HTERT RPE-1 (cell line): ENCODE measurements around the gene KRT31.
"Not testable (repeated sequence)": the region's sequence is repeated elsewhere in the genome, so short reads cannot be mapped to it uniquely, and the experiment has no call there.

Source experiments
- in situ Hi-C: fragments of 300-500 bp; cut with MboI; formaldehyde crosslinking; loops from 4 replicates; pipeline ENCODE4 v1.14.3; 2020; ENCODE audit warnings: low sequenced_read_pairs

The KRT31 gene

GRCh38 chr17:41347869-41348760 lies 49.3 kb downstream of the KRT31 start:
- in situ Hi-C loops: no loop called here

DNA sequence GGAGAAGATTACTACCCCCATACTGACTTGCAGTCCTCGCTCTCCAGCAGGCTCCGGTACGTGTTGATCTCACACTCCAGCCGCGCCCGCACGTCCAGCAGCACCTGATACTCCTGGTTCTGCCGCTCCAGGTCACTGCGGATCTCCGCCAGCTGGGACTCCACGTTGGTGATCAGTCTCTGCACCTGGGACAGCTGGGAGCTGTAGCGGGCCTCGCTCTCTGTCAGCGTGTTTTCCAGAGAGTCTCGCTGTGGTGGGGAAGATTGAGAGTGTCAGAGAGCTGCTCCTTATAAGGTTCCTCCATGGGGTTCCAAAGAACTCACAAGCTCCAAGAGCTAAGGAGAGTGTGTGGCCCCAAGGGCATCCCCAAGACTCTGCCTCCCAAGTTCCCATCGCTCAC lies 51.0 kb downstream of the KRT31 start:
- in situ Hi-C loops: not testable (repeated sequence)

- in situ Hi-C loops: no loop called here
Measured at GRCh38 chr17:41345992-41346391, 51.4 kb downstream of the KRT31 start.
